ENCODE measurements around the gene NT5DC4. TPM values are rescaled to one million over a fixed set of nuclear protein-coding genes. Genes with fewer than 3 reads are reported as not detected.

The NT5DC4 gene
- total RNA-seq, 2 experiments from 2014 or later: not detected

DNA sequence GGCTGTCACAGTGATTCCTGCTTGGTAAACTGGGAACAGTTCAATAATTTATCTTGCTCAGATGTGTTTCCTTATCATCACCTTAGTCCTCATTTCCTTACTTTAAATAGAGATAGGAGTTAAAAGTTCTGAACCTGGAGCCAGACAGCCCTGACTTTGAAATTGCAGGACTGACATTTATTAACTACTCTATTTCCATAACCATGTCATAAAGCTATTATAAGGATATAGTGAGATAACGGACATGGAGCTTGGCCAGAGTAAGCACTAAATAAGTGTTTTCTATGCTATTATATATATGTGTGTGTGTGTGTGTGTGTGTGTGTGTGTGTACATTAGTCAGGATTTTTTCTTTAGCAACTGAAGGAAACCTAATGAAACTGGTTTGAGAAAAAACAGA lies 13.1 kb downstream of the NT5DC4 start:
- Mint-ChIP-seq H3K4me3 (no peak overlapping the region), H3K4me1 (ENCODE audit: low read depth) (no peaks in the 10 kb centered on the region), H3K9me3 (no peaks in the 10 kb centered on the region), H3K36me3 (ENCODE audit: low read depth) (peaks cover 3% of the 10 kb centered on the region), H3K27ac (no peak overlapping the region), H3K27me3 (no peaks in the 10 kb centered on the region)
- TF ChIP-seq, protein P1, sequence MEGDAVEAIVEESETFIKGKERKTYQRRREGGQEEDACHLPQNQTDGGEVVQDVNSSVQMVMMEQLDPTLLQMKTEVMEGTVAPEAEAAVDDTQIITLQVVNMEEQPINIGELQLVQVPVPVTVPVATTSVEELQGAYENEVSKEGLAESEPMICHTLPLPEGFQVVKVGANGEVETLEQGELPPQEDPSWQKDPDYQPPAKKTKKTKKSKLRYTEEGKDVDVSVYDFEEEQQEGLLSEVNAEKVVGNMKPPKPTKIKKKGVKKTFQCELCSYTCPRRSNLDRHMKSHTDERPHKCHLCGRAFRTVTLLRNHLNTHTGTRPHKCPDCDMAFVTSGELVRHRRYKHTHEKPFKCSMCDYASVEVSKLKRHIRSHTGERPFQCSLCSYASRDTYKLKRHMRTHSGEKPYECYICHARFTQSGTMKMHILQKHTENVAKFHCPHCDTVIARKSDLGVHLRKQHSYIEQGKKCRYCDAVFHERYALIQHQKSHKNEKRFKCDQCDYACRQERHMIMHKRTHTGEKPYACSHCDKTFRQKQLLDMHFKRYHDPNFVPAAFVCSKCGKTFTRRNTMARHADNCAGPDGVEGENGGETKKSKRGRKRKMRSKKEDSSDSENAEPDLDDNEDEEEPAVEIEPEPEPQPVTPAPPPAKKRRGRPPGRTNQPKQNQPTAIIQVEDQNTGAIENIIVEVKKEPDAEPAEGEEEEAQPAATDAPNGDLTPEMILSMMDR (IDR thresholded peaks at IDR 0.05): no peak
- intact Hi-C loops (cut with micrococcal nuclease): no loop called here
- ATAC-seq: no peak
- no peak for DNase-seq
- CTCF ChIA-PET: interaction anchor here (0.9 to 10.8 kb wide), 3 partner anchors 16 to 207 kb away, joined by 3 to 202 read pairs (median 55); no protein-coding TSS in a partner anchor
- POLR2A ChIA-PET: no interaction called here

DNA sequence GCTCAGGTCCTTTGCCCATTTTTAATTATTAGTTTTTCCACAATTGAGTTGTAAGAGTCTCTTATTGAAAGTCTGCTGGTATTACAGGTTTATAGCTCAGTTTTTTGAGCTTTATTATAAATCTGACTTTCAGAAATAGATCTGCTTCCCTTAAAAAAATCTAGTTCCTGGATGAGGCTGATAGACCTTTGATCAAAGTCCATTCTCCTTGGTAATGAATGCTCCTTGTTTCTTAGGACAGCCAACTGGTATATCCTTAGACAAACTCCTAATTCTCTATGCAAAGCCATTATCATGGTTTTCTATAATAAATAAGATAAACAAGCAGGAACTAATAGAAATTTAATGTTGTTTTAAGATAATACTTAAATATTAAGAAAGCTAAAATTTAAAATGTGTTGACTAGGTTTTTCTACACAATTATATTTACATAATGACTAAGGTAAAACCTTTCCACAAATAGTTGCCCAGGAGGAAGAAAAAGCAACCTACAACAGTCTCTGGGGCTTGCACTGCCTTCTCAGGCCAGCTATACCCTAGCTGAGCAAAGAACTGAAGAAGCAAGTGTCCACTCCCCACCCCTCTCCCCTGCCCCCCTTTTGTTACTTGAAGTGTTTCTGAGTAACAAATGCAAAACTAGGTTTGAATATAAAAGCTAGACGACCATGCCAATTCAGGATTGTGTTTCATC lies 16.9 kb downstream of the NT5DC4 start:
- ATAC-seq (no peak), DNase-seq (no peak)
- CTCF ChIA-PET: interaction anchor here (0.9 to 6.9 kb wide), 10 partner anchors 9 to 343 kb away, joined by 3 to 56 read pairs (median 4); no protein-coding TSS in a partner anchor
- Mint-ChIP-seq H3K27me3 (no peaks in the 10 kb centered on the region), H3K4me3 (no peak overlapping the region), H3K9me3 (no peaks in the 10 kb centered on the region), H3K4me1 (ENCODE audit: low read depth) (no peaks in the 10 kb centered on the region), H3K36me3 (ENCODE audit: low read depth) (peaks cover 29% of the 10 kb centered on the region), H3K27ac (no peak overlapping the region)
- intact Hi-C loops (cut with micrococcal nuclease): no loop called here
- POLR2A ChIA-PET: interaction anchor here (1.6 kb wide), 1 partner anchor 11 kb away, joined by 4 read pairs; no protein-coding TSS in a partner anchor
- TF ChIP-seq, protein P1 (IDR thresholded peaks at IDR 0.05): no peak

DNA sequence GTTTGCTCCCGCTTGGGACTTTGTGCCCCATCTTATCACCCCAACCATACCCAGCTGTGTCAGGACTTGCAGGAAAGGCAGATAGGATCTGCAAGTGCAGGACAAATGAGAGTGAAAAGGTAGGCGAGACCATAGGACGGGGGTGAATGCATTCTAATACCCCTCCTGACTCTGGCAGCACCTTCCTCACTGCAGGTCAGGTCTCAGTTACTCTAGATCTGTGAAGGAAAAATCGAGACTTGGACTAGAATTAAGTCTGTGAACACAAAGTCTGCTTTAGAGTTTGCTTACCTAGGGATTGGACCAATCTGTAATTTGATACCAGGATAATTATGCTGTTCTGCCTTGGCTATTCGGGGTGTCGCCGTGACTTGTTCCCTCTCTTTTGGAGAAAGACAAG lies 19.7 kb downstream of the NT5DC4 start:
- ATAC-seq (no peak), DNase-seq (no peak)
- peaks cover 33% of the 10 kb centered on the region for H3K36me3 Mint-ChIP-seq (ENCODE audit: low read depth)
- CTCF ChIA-PET: interaction anchor here (0.6 to 6.9 kb wide), 10 partner anchors 9 to 218 kb away, joined by 3 to 56 read pairs (median 6); no protein-coding TSS in a partner anchor
- no peaks in the 10 kb centered on the region for H3K4me1 Mint-ChIP-seq (ENCODE audit: low read depth)
- no peaks in the 10 kb centered on the region for H3K9me3 Mint-ChIP-seq
- intact Hi-C loops (cut with micrococcal nuclease): no loop called here
- POLR2A ChIA-PET: no interaction called here
- no peak overlapping the region for H3K4me3 Mint-ChIP-seq
- no peak overlapping the region for H3K27ac Mint-ChIP-seq
- H3K27me3 Mint-ChIP-seq: no peaks in the 10 kb centered on the region
- TF ChIP-seq, protein P1 (IDR thresholded peaks at IDR 0.05): no peak

DNA sequence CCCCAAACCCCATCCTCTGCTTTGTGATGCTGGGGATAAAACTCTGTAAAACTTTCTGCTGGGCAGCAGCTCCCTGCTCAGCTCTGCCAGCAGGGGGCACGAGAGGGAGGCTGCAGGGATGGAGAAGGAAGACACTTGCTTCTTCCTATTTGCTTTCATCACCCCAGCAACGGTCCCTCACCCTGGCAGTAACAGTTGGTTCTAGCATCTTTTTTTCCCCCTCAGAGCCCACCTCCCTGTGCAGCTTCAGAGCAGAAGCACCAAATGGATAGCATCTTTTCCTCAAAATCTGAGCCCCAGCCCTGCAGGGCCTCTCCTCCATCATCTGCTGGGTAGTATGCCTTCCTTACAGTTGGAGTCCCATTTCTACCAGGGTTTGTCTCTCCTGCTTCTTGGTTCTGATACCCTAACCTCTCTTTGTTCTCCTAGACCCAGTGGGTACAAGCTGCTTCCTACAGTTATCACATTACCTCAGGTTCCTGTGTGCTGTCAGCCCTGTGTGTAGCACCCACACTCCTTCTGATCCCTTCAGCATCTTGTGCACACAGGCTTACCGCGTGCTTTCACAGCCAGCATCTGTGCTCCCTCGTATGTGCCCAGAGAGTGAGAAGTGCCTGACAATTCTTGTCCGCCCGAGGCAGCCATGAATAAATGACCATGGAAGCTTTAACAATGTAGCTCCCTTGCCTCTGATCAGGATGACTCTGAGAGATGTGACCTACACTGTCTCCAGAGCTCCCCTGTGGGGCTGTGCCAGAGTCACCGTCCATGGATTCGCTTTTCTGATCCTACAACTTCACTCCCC lies 29.1 kb downstream of the NT5DC4 start:
- Mint-ChIP-seq H3K4me1 (ENCODE audit: low read depth) (peaks cover 14% of the 10 kb centered on the region), H3K36me3 (ENCODE audit: low read depth) (peaks cover 36% of the 10 kb centered on the region), H3K4me3 (no peak overlapping the region), H3K27ac (peak overlapping the region; percentile 1), H3K27me3 (no peaks in the 10 kb centered on the region), H3K9me3 (no peaks in the 10 kb centered on the region)
- ChIA-PET POLR2A (interaction anchor here (0.8 kb wide), 1 partner anchor 165 kb away, joined by 3 read pairs; no protein-coding TSS in a partner anchor), CTCF (interaction anchor here (0.6 to 9.1 kb wide), 54 partner anchors 10 to 307 kb away, joined by 3 to 159 read pairs (median 4); partner anchors contain the start of gene IL1A)
- intact Hi-C loops (cut with micrococcal nuclease): loop anchor here (2.0 to 5.0 kb wide), 2 partner anchors 135 to 192 kb away; no protein-coding TSS in a partner anchor
- DNase-seq (peak; percentile 83), ATAC-seq (peak; percentile 89)
- TF ChIP-seq, protein P1 (IDR thresholded peaks at IDR 0.05): peak; percentile 97
